H1 (cell line): ENCODE measurements around the gene CCR8. TPM values are rescaled to one million over a fixed set of nuclear protein-coding genes. Genes with fewer than 3 reads are reported as not detected.

Experiments used
- POLR2AphosphoS5 ChIP-seq: IDR thresholded peaks from 2 replicates; pipeline ENCODE4 v1.6.1; 2011; ENCODE audit warnings: low read depth, low read length
- POU5F1 ChIP-seq: IDR thresholded peaks from 2 replicates; pipeline ENCODE4 v1.6.1; 2011; ENCODE audit warnings: low read depth, mild to moderate bottlenecking, low read length, moderate library complexity
- polyA plus RNA-seq, 7 experiments: library from polyadenylated mRNA; depleted of rRNA in 3 of 7; stranded (reverse) in 5 of 7; unstranded in 2 of 7; fragments of >200 nt in 5 of 7; fragments of 200-250 nt in 2 of 7; gene quantifications; 1 replicate in 5 of 7; 2 replicates in 1 of 7; 4 replicates in 1 of 7; pipeline versions ENCODE4 v1.2.1 to v1.2.3, GENCODE V29; 2011 to 2013; ENCODE audit warnings: missing spikeins in 2 of 7, mixed read lengths in 2 of 7
- total RNA-seq: library from RNA; stranded (reverse); fragmentation: NEBNext Ultra II Directional; extraction: Animal tissue kit (Norgen Biotek cat#: 25700); gene quantifications from 2 replicates; pipeline ENCODE4 v1.2.1, GENCODE V29; 2021
- TF ChIP-seq, protein P1 (sequence below): fragments of 300-600 bp; sonication (generic); IDR thresholded peaks from 2 replicates; pipeline ENCODE4 v1.7.1; 2012; ENCODE audit warnings: low read length, moderate library complexity, mild to moderate bottlenecking, inconsistent platforms; ENCODE audit not compliant: insufficient replicate concordance
- TF ChIP-seq, protein P2 (sequence below), 3 experiments: IDR thresholded peaks; 1 replicate in 2 of 3; 2 replicates in 1 of 3; pipeline versions ENCODE4 v1.5.1 to v1.6.1; 2011; ENCODE audit warnings: low read length in 3 of 3, mild to moderate bottlenecking in 3 of 3, inconsistent platforms in 2 of 3, low read depth in 1 of 3, moderate library complexity in 1 of 3; ENCODE audit not compliant: insufficient read depth in 1 of 3; ENCODE audit errors: control extremely low read depth in 1 of 3

CCR8 gene
- total and polyA plus RNA-seq, 2 of the 8 experiments (the other 6 are each of a cell fraction or from before 2014, with no cell fraction given) = 0.35 TPM; not detected in 1

DNA sequence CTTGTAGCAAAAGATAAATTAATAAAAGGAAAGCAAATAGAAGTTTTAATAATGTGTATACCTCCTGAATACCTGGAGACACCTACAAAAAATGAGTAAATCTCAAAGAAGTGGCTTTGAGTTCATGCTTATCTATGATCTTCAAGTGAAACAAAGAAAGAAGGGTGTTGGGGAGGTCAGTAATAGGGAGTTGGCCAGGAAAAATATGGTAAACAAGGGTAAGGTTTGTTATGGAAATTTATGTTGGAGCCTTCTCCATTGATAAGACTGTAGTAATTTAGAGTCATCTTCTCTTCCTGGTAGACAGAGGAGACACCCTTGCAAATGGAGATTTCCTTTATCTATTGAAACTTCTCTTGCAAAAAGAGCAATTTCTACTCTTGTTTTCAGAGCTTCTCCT, 6.6 kb upstream of the CCR8 start (continued):
- TF ChIP-seq, protein P1, sequence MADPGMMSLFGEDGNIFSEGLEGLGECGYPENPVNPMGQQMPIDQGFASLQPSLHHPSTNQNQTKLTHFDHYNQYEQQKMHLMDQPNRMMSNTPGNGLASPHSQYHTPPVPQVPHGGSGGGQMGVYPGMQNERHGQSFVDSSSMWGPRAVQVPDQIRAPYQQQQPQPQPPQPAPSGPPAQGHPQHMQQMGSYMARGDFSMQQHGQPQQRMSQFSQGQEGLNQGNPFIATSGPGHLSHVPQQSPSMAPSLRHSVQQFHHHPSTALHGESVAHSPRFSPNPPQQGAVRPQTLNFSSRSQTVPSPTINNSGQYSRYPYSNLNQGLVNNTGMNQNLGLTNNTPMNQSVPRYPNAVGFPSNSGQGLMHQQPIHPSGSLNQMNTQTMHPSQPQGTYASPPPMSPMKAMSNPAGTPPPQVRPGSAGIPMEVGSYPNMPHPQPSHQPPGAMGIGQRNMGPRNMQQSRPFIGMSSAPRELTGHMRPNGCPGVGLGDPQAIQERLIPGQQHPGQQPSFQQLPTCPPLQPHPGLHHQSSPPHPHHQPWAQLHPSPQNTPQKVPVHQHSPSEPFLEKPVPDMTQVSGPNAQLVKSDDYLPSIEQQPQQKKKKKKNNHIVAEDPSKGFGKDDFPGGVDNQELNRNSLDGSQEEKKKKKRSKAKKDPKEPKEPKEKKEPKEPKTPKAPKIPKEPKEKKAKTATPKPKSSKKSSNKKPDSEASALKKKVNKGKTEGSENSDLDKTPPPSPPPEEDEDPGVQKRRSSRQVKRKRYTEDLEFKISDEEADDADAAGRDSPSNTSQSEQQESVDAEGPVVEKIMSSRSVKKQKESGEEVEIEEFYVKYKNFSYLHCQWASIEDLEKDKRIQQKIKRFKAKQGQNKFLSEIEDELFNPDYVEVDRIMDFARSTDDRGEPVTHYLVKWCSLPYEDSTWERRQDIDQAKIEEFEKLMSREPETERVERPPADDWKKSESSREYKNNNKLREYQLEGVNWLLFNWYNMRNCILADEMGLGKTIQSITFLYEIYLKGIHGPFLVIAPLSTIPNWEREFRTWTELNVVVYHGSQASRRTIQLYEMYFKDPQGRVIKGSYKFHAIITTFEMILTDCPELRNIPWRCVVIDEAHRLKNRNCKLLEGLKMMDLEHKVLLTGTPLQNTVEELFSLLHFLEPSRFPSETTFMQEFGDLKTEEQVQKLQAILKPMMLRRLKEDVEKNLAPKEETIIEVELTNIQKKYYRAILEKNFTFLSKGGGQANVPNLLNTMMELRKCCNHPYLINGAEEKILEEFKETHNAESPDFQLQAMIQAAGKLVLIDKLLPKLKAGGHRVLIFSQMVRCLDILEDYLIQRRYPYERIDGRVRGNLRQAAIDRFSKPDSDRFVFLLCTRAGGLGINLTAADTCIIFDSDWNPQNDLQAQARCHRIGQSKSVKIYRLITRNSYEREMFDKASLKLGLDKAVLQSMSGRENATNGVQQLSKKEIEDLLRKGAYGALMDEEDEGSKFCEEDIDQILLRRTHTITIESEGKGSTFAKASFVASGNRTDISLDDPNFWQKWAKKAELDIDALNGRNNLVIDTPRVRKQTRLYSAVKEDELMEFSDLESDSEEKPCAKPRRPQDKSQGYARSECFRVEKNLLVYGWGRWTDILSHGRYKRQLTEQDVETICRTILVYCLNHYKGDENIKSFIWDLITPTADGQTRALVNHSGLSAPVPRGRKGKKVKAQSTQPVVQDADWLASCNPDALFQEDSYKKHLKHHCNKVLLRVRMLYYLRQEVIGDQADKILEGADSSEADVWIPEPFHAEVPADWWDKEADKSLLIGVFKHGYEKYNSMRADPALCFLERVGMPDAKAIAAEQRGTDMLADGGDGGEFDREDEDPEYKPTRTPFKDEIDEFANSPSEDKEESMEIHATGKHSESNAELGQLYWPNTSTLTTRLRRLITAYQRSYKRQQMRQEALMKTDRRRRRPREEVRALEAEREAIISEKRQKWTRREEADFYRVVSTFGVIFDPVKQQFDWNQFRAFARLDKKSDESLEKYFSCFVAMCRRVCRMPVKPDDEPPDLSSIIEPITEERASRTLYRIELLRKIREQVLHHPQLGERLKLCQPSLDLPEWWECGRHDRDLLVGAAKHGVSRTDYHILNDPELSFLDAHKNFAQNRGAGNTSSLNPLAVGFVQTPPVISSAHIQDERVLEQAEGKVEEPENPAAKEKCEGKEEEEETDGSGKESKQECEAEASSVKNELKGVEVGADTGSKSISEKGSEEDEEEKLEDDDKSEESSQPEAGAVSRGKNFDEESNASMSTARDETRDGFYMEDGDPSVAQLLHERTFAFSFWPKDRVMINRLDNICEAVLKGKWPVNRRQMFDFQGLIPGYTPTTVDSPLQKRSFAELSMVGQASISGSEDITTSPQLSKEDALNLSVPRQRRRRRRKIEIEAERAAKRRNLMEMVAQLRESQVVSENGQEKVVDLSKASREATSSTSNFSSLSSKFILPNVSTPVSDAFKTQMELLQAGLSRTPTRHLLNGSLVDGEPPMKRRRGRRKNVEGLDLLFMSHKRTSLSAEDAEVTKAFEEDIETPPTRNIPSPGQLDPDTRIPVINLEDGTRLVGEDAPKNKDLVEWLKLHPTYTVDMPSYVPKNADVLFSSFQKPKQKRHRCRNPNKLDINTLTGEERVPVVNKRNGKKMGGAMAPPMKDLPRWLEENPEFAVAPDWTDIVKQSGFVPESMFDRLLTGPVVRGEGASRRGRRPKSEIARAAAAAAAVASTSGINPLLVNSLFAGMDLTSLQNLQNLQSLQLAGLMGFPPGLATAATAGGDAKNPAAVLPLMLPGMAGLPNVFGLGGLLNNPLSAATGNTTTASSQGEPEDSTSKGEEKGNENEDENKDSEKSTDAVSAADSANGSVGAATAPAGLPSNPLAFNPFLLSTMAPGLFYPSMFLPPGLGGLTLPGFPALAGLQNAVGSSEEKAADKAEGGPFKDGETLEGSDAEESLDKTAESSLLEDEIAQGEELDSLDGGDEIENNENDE = no peak
- TF ChIP-seq, protein P2, sequence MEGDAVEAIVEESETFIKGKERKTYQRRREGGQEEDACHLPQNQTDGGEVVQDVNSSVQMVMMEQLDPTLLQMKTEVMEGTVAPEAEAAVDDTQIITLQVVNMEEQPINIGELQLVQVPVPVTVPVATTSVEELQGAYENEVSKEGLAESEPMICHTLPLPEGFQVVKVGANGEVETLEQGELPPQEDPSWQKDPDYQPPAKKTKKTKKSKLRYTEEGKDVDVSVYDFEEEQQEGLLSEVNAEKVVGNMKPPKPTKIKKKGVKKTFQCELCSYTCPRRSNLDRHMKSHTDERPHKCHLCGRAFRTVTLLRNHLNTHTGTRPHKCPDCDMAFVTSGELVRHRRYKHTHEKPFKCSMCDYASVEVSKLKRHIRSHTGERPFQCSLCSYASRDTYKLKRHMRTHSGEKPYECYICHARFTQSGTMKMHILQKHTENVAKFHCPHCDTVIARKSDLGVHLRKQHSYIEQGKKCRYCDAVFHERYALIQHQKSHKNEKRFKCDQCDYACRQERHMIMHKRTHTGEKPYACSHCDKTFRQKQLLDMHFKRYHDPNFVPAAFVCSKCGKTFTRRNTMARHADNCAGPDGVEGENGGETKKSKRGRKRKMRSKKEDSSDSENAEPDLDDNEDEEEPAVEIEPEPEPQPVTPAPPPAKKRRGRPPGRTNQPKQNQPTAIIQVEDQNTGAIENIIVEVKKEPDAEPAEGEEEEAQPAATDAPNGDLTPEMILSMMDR (IDR thresholded peaks at IDR 0.05; ENCODE audit: control extremely low read depth in 1 of 3, insufficient read depth in 1 of 3, low read depth in 1 of 3, low read length in 3 of 3) = no peak
- TF ChIP-seq POU5F1 (no peak), POLR2AphosphoS5 (no peak)
